ENCODE measurements around the gene ARL2. TPM values are rescaled to one million over a fixed set of nuclear protein-coding genes. Genes with fewer than 3 reads are reported as not detected.

Gene ARL2
- total and polyA plus RNA-seq, 3 donors from 2014 or later = 127 to 235 (median 154) TPM

- H3K4me1 ChIP-seq = no peaks in the 10 kb centered on the region
- 88 to 100% methylated on average over 1 to 8 of the region's 8 CpGs for WGBS, 2 donors
- no peaks in the 10 kb centered on the region for H3K9me3 ChIP-seq
- H3K27me3 ChIP-seq = no peaks in the 10 kb centered on the region
- no peak for DNase-seq
- no peak for TF ChIP-seq POLR2A (IDR thresholded peaks at IDR 0.05)
- TF ChIP-seq CTCF (IDR thresholded peaks at IDR 0.05) = no peak
- intact Hi-C loops (cut with DNase I; ENCODE audit: low total_unique reads) = no loop called here
- H3K4me3 ChIP-seq = no peak within 1 kb of the TSS
- H3K27ac ChIP-seq = no peak within 1 kb of the TSS
- H3K36me3 ChIP-seq (ENCODE audit: low read depth, missing control alignments) = no peaks in the 10 kb centered on the region
These were observed 44.6 kb downstream of the ARL2 start, which contains the start of gene NAALADL1 for GRCh38 chr11:65058419-65059054. Gene NAALADL1 (minus strand): TSS chr11:65058553. CDS start chr11:65058521, 32 bp downstream.

GRCh38 chr11:65059523-65059922 lies 45.6 kb downstream of the ARL2 start:
- no peak overlapping the region for H3K27ac ChIP-seq
- H3K27me3 ChIP-seq = no peaks in the 10 kb centered on the region
- no peak for DNase-seq
- H3K36me3 ChIP-seq (ENCODE audit: low read depth, missing control alignments) = no peaks in the 10 kb centered on the region
- intact Hi-C loops (cut with DNase I; ENCODE audit: low total_unique reads) = no loop called here
- no peaks in the 10 kb centered on the region for H3K9me3 ChIP-seq
- TF ChIP-seq CTCF (IDR thresholded peaks at IDR 0.05) (no peak), POLR2A (IDR thresholded peaks at IDR 0.05) (no peak)
- no peak overlapping the region for H3K4me3 ChIP-seq
- no peaks in the 10 kb centered on the region for H3K4me1 ChIP-seq
- WGBS, 2 donors = 49 to 75% methylated on average over 3 of the region's 3 CpGs

GRCh38 chr11:65059959-65060824 lies 46.2 kb downstream of the ARL2 start:
- no peak for DNase-seq
- intact Hi-C loops (cut with DNase I; ENCODE audit: low total_unique reads) = no loop called here
- WGBS, 2 donors = 23 to 56% methylated on average over 7 to 10 of the region's 10 CpGs

GRCh38 chr11:65060913-65061408 lies 47.0 kb downstream of the ARL2 start:
- H3K27ac ChIP-seq = no peak overlapping the region
- intact Hi-C loops (cut with DNase I; ENCODE audit: low total_unique reads) = no loop called here
- H3K9me3 ChIP-seq = no peaks in the 10 kb centered on the region
- no peaks in the 10 kb centered on the region for H3K27me3 ChIP-seq
- WGBS, 2 donors = 76% methylated on average over 7 to 9 of the region's 9 CpGs
- no peak overlapping the region for H3K4me3 ChIP-seq
- no peaks in the 10 kb centered on the region for H3K36me3 ChIP-seq (ENCODE audit: low read depth, missing control alignments)
- H3K4me1 ChIP-seq = no peaks in the 10 kb centered on the region
- no peak for DNase-seq
- TF ChIP-seq POLR2A (IDR thresholded peaks at IDR 0.05) (no peak), CTCF (IDR thresholded peaks at IDR 0.05) (no peak)

More at GRCh38 chr11:65059959-65060824, 46.2 kb downstream of the ARL2 start:
- Histone ChIP-seq H3K4me3 (no peak overlapping the region), H3K4me1 (no peaks in the 10 kb centered on the region), H3K27me3 (no peaks in the 10 kb centered on the region), H3K9me3 (no peaks in the 10 kb centered on the region), H3K27ac (no peak overlapping the region), H3K36me3 (ENCODE audit: low read depth, missing control alignments) (no peaks in the 10 kb centered on the region)
- TF ChIP-seq CTCF (IDR thresholded peaks at IDR 0.05) (no peak), POLR2A (IDR thresholded peaks at IDR 0.05) (no peak)
